ENCODE measurements around the gene SYCE1. TPM values are rescaled to one million over a fixed set of nuclear protein-coding genes. Genes with fewer than 3 reads are reported as not detected.

SYCE1 gene, protein sequence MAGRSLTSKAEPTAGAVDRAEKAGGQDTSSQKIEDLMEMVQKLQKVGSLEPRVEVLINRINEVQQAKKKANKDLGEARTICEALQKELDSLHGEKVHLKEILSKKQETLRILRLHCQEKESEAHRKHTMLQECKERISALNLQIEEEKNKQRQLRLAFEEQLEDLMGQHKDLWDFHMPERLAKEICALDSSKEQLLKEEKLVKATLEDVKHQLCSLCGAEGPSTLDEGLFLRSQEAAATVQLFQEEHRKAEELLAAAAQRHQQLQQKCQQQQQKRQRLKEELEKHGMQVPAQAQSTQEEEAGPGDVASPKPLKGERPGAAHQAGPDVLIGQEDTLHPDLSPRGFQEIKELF
- total RNA-seq: not detected
- polyA plus RNA-seq (2013, experiment 1 of 2): not detected
- polyA plus RNA-seq (2013, experiment 2 of 2): not detected
- long read RNA-seq, experiment 1: 0 reads
- long read RNA-seq, experiment 2: 0 reads
- long read RNA-seq, experiment 3: 0 reads
- long read RNA-seq, experiment 4: 0 reads

DNA sequence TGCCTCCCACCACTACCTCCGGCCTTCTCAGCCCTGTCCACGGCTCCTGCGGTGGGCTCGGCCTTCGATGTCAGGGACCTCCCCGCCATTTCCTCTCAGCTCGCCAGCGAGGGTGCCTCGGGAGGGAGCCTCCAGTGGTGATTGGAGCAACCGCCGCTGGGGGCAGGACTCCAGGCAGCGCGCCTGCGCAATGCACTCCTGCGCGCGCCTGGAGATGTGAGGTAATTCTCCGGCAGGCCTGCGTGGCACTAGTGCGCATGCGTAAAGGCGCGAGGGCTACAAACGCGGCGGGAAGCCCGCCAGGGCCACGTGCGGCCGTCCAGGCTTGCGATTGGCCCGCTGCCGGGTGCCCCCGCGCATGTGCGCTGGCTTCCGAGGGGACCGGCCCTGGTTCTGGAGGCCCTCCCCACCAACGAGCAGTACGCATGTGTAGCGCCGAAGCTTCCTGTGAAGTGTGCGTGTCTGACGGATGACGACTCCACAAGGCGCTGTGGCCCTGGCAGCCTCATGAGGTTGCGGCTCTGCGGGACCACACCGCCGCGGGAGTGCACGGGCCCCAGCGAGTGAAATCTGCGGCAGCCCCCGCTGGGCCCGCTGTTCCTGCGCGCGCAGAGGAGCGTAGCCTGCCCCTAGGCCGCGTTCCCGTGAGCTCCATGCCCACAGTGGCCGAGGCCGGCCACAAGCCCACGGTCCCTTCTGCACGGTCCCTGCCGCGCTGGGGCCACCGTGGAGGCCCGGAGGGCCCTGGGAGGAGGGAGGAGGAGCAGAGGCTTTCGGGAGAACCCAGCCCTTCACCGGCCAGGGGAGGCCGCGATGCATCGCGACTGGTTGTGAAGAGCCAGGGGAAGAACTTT is at the start of gene SYCE1:
SYCE1 (minus strand) TSS at position 143 of the 854 bp plus-strand sequence; CDS start at position 89, 54 bp downstream.
- no peaks in the 10 kb centered on the region for H3K36me3 ChIP-seq (ENCODE audit: control insufficient read depth, insufficient read depth, low read length)
- no peaks in the 10 kb centered on the region for H3K4me1 ChIP-seq (ENCODE audit: control insufficient read depth, insufficient read depth, low read length)
- Mint-ChIP-seq H3K9me3 (peaks cover 61% of the 10 kb centered on the region), H3K4me3 (no peak within 1 kb of the TSS), H3K4me1 (no peaks in the 10 kb centered on the region), H3K27me3 (ENCODE audit: insufficient read depth) (peaks cover 2% of the 10 kb centered on the region), H3K27ac (no peak within 1 kb of the TSS), H3K36me3 (ENCODE audit: low read depth) (no peaks in the 10 kb centered on the region)
- TF ChIP-seq CTCF (conservative IDR thresholded peaks at IDR 0.05): no peak
- H3K4me3 ChIP-seq (ENCODE audit: low read length): no peak within 1 kb of the TSS
- no peaks in the 10 kb centered on the region for H3K27me3 ChIP-seq (ENCODE audit: control insufficient read depth, insufficient read depth, low read length, poor library complexity, severe bottlenecking)
- no peak within 1 kb of the TSS for H3K27ac ChIP-seq (ENCODE audit: low read depth, low read length)
- WGBS, 2 experiments (ENCODE audit: insufficient coverage in 1 of 2, insufficient read length in 1 of 2): 91 to 92% methylated on average over 65 to 77 of the region's 77 CpGs
- no peak for DNase-seq
- H3K9ac ChIP-seq (ENCODE audit: extremely low read depth, low read length, poor library complexity, severe bottlenecking): no peak within 1 kb of the TSS
- H3K9me3 ChIP-seq (ENCODE audit: control insufficient read depth, low read length): peaks cover 33% of the 10 kb centered on the region

DNA sequence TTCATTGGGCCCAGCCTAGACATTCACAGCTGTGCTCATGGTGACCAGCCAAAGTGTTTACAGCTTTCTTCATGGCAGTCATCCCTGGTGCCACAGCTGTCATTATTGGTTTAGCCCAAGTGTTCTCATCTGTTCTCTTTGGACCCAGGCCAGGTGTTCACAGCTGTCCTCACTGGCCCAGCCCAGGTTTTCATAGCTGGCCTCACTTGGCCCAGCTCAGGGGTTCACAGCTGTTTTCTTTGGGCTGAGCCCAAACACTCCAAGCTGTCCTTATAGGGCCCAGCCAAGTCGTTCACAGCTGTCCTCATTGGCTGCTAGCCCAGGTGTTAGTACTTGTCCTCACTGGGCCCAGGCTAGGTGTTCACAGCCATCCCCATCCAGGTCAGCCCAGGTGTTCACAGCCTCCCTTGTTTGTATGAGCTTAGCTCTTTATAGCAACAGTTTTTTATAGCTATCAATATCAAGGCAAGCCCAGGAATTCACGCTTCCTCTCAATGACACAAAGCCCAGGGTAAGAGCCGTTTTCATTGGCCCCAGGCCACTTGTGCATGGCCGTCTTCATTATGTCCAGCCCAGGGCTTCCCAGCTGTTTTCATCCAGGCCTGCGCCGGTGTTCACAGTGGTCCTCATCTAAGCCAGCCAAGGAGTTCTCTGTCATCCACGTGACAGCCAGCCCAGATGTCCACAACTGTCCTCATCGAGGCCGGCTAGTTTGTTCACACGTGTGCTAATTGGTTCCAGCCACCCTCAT is 49.6 kb upstream of the SYCE1 start:
- no peak overlapping the region for H3K4me3 Mint-ChIP-seq
- no peaks in the 10 kb centered on the region for H3K27me3 Mint-ChIP-seq (ENCODE audit: insufficient read depth)
- H3K4me1 Mint-ChIP-seq: no peaks in the 10 kb centered on the region
- Histone ChIP-seq H3K9me3 (ENCODE audit: control insufficient read depth, low read length) (peaks cover 48% of the 10 kb centered on the region), H3K27me3 (ENCODE audit: control insufficient read depth, insufficient read depth, low read length, poor library complexity, severe bottlenecking) (no peaks in the 10 kb centered on the region), H3K9ac (ENCODE audit: extremely low read depth, low read length, poor library complexity, severe bottlenecking) (no peak overlapping the region), H3K27ac (ENCODE audit: low read depth, low read length) (no peak overlapping the region), H3K4me1 (ENCODE audit: control insufficient read depth, insufficient read depth, low read length) (no peaks in the 10 kb centered on the region), H3K4me3 (ENCODE audit: low read length) (no peak overlapping the region), H3K36me3 (ENCODE audit: control insufficient read depth, insufficient read depth, low read length) (no peaks in the 10 kb centered on the region)
- H3K36me3 Mint-ChIP-seq (ENCODE audit: low read depth): peaks cover 2% of the 10 kb centered on the region
- no peak overlapping the region for H3K27ac Mint-ChIP-seq
- peaks cover 100% of the 10 kb centered on the region for H3K9me3 Mint-ChIP-seq
- WGBS, 2 experiments (ENCODE audit: insufficient coverage in 1 of 2, insufficient read length in 1 of 2): 80 to 82% methylated on average over 9 to 10 of the region's 10 CpGs
- no peak for TF ChIP-seq CTCF (conservative IDR thresholded peaks at IDR 0.05)
- no peak for DNase-seq

- Mint-ChIP-seq H3K27me3 (ENCODE audit: insufficient read depth) (no peaks in the 10 kb centered on the region), H3K4me1 (no peaks in the 10 kb centered on the region), H3K4me3 (no peak overlapping the region), H3K9me3 (peaks cover 99% of the 10 kb centered on the region), H3K27ac (no peak overlapping the region), H3K36me3 (ENCODE audit: low read depth) (peaks cover 2% of the 10 kb centered on the region)
- peaks cover 45% of the 10 kb centered on the region for H3K9me3 ChIP-seq (ENCODE audit: control insufficient read depth, low read length)
- no peaks in the 10 kb centered on the region for H3K4me1 ChIP-seq (ENCODE audit: control insufficient read depth, insufficient read depth, low read length)
- H3K9ac ChIP-seq (ENCODE audit: extremely low read depth, low read length, poor library complexity, severe bottlenecking): no peak overlapping the region
- DNase-seq: no peak
- WGBS, 2 experiments (ENCODE audit: insufficient coverage in 1 of 2, insufficient read length in 1 of 2): 70 to 74% methylated on average over 4 to 6 of the region's 6 CpGs
- H3K4me3 ChIP-seq (ENCODE audit: low read length): no peak overlapping the region
- no peak overlapping the region for H3K27ac ChIP-seq (ENCODE audit: low read depth, low read length)
- H3K27me3 ChIP-seq (ENCODE audit: control insufficient read depth, insufficient read depth, low read length, poor library complexity, severe bottlenecking): no peaks in the 10 kb centered on the region
- no peak for TF ChIP-seq CTCF (conservative IDR thresholded peaks at IDR 0.05)
- H3K36me3 ChIP-seq (ENCODE audit: control insufficient read depth, insufficient read depth, low read length): no peaks in the 10 kb centered on the region
Measured at GRCh38 chr10:133613699-133614098, 48.3 kb upstream of the SYCE1 start.
